Measurements from ENCODE around the gene RPS15.
"Not testable (repeated sequence)": the region's sequence is repeated elsewhere in the genome, so short reads cannot be mapped to it uniquely, and the experiment has no call there.

The RPS15 gene

DNA sequence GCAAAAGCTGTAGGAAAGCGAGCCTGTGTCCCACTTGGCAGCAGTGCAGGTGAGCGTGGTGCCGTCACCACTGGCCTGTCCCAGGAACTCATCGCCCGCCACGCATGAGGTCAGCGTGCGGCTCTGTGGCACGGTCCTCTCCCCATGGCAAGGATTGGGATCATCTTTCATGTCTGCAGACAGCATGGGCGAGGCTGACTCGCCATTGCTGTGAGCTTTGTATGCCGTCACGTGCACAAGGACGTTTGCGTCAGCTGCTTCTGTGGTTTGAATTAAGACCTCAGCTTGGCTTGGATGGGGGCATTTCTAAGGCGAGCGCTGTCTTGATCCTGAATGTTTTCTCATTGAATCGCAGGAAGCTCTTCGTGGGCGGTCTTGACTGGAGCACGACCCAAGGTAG lies 21.1 kb upstream of the RPS15 start:
- Histone ChIP-seq H3K27me3 (ENCODE audit: control insufficient read depth, insufficient read depth, low read length) (no peaks in the 10 kb centered on the region), H3K9ac (ENCODE audit: low read depth, low read length) (peak overlapping the region; percentile 74), H3K9me3 (replicated peaks; ENCODE audit: low read length) (no peaks in the 10 kb centered on the region), H3K4me3 (ENCODE audit: low read length) (peak overlapping the region; percentile 41), H3K36me3 (ENCODE audit: insufficient read depth, low read length) (peaks cover 59% of the 10 kb centered on the region), H3K4me2 (ENCODE audit: low read length) (peak overlapping the region; percentile 67), H3K4me1 (ENCODE audit: control insufficient read depth, insufficient read depth, low read length) (peaks cover 49% of the 10 kb centered on the region)

DNA sequence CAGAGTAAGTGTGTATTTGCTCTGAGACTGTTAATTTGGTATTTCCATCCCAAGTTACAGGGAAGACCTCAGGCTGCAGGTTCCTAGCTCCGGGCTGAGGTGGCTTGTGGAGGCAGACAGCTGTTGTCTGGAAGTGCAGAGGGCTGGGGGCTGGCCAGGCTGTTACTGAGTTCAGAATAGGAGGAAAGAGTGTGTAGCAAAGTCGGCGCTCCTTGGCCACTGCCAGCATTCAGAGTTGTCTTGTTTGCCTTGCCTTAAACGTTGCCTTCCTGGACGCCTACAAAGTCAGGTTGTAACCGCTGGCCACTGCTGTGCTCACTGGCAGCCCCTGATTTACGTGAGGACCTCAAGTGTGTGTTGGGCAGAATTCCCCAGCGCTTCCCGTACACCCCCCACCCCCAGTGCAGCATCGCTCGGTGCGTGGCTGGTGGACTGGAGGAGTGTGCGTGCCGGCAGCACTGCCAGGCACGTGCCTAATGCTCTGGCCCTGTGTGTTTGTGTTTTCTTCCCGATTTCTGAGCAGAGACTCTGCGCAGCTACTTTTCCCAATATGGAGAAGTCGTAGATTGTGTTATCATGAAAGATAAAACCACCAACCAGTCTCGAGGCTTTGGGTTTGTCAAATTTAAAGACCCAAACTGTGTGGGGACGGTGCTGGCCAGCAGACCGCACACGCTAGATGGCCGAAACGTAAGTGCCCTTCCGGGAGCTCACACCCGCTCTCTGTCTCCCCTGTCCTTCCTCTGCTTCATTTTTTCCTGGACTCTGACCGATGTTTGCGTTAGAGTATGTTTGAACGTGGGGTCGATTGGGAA lies 20.3 kb upstream of the RPS15 start:
- peaks cover 62% of the 10 kb centered on the region for H3K36me3 ChIP-seq (ENCODE audit: insufficient read depth, low read length)
- H3K9me3 ChIP-seq (replicated peaks; ENCODE audit: low read length) = no peaks in the 10 kb centered on the region
- peak overlapping the region; percentile 1 for H3K4me3 ChIP-seq (ENCODE audit: low read length)
- peaks cover 45% of the 10 kb centered on the region for H3K4me1 ChIP-seq (ENCODE audit: control insufficient read depth, insufficient read depth, low read length)
- H3K27me3 ChIP-seq (ENCODE audit: control insufficient read depth, insufficient read depth, low read length) = no peaks in the 10 kb centered on the region
- peak overlapping the region; percentile 74 for H3K9ac ChIP-seq (ENCODE audit: low read depth, low read length)
- peak overlapping the region; percentile 67 for H3K4me2 ChIP-seq (ENCODE audit: low read length)

DNA sequence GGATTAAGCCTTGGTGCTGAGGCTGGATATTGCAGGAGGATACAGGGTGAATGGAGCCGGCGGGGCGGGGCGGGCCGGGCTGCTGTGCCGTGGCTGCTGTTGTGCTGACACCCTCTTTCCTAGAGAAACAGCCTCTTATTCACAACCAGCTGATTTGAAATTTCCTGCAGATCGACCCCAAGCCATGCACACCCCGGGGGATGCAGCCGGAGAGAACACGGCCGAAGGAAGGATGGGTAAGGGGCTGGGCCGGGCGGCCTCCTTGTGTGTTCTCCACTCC lies 19.8 kb upstream of the RPS15 start:
- no peak overlapping the region for H3K4me3 ChIP-seq (ENCODE audit: low read length)
- peaks cover 62% of the 10 kb centered on the region for H3K36me3 ChIP-seq (ENCODE audit: insufficient read depth, low read length)
- H3K4me1 ChIP-seq (ENCODE audit: control insufficient read depth, insufficient read depth, low read length) = peaks cover 45% of the 10 kb centered on the region
- no peak overlapping the region for H3K9ac ChIP-seq (ENCODE audit: low read depth, low read length)
- H3K9me3 ChIP-seq (replicated peaks; ENCODE audit: low read length) = no peaks in the 10 kb centered on the region
- H3K4me2 ChIP-seq (ENCODE audit: low read length) = no peak overlapping the region
- no peaks in the 10 kb centered on the region for H3K27me3 ChIP-seq (ENCODE audit: control insufficient read depth, insufficient read depth, low read length)

DNA sequence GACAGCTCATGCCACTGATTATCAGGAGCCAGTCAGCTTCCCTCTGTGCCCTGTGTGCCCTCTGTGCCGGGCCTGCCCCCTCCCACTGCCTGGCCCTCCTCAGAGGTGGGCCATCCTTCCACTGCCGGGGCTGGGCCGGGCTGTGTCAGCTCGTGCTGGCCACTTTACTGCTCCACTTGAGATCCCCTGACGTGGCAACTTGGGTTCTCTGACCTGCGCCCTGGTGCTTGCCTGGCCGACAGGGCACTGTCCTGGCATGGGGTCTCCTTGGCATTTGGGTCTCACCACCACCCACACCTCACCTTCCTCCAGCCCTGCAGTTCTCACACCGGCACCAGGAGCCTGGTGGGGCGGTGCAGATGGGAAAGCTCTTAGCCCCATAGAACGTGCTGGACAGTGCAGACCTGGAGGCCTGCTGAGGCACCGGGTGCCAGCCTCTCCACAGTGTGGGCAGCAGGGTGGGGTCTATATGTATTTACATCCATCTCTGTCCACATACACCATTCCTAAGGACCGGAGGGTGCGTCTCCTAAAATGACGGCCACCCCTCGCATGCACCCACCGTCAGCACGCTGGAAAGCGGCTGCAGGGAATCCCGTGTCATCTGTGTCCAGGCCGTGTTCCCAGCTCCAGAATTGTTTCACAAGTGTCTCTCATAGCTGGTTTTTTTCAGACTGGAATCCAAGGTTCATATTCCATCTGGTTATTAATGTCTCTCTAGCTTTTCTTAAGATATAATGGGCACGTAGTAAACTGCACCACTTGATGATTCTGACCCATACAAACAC lies 19.1 kb upstream of the RPS15 start:
- H3K27me3 ChIP-seq (ENCODE audit: control insufficient read depth, insufficient read depth, low read length) = no peaks in the 10 kb centered on the region
- H3K36me3 ChIP-seq (ENCODE audit: insufficient read depth, low read length) = peaks cover 64% of the 10 kb centered on the region
- no peak overlapping the region for H3K9ac ChIP-seq (ENCODE audit: low read depth, low read length)
- H3K4me3 ChIP-seq (ENCODE audit: low read length) = no peak overlapping the region
- H3K9me3 ChIP-seq (replicated peaks; ENCODE audit: low read length) = no peaks in the 10 kb centered on the region
- H3K4me1 ChIP-seq (ENCODE audit: control insufficient read depth, insufficient read depth, low read length) = peaks cover 45% of the 10 kb centered on the region
- H3K4me2 ChIP-seq (ENCODE audit: low read length) = no peak overlapping the region

DNA sequence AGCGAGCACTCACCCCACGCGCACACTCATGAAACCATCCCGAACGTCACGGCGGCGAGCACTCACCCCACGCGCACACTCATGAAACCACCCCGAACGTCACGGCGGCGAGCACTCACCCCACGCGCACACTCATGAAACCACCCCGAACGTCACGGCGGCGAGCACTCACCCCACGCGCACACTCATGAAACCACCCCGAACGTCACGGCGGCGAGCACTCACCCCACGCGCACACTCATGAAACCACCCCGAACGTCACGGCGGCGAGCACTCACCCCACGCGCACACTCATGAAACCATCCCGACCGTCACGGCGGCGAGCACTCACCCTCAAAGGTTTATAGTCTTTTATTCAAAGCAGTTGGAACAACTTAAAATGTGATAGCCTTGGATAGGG lies 18.1 kb upstream of the RPS15 start:
- H3K27me3 ChIP-seq (ENCODE audit: control insufficient read depth, insufficient read depth, low read length); H3K4me2 ChIP-seq (ENCODE audit: low read length); H3K4me3 ChIP-seq (ENCODE audit: low read length); H3K9me3 ChIP-seq (replicated peaks; ENCODE audit: low read length); H3K9ac ChIP-seq (ENCODE audit: low read depth, low read length): not testable (repeated sequence)
- H3K36me3 ChIP-seq (ENCODE audit: insufficient read depth, low read length) = peaks cover 71% of the 10 kb centered on the region
- peaks cover 41% of the 10 kb centered on the region for H3K4me1 ChIP-seq (ENCODE audit: control insufficient read depth, insufficient read depth, low read length)

DNA sequence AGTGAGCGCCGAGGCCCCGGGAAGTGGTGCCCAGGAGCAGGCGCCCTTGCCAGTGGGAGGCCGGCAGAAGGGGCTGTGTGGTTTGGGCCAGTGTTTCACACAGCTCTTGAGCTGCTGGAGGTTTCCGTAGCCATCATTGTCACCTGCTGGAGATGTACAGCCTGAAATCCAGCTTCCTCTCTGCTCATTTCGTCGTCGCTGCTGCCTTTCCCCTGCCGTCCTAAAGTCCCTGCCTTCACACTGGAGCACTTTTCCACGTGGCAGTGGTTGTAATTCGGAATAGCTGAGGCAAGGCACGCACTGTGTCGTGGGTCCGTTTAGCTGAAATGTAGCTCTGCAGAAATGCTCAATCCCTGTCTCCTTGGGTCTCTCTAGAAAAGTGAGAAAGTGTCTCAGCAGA lies 17.6 kb upstream of the RPS15 start:
- Histone ChIP-seq H3K4me3 (ENCODE audit: low read length) (no peak overlapping the region), H3K9me3 (replicated peaks; ENCODE audit: low read length) (no peaks in the 10 kb centered on the region), H3K9ac (ENCODE audit: low read depth, low read length) (no peak overlapping the region), H3K4me1 (ENCODE audit: control insufficient read depth, insufficient read depth, low read length) (peaks cover 36% of the 10 kb centered on the region), H3K36me3 (ENCODE audit: insufficient read depth, low read length) (peaks cover 76% of the 10 kb centered on the region), H3K27me3 (ENCODE audit: control insufficient read depth, insufficient read depth, low read length) (no peaks in the 10 kb centered on the region), H3K4me2 (ENCODE audit: low read length) (no peak overlapping the region)

DNA sequence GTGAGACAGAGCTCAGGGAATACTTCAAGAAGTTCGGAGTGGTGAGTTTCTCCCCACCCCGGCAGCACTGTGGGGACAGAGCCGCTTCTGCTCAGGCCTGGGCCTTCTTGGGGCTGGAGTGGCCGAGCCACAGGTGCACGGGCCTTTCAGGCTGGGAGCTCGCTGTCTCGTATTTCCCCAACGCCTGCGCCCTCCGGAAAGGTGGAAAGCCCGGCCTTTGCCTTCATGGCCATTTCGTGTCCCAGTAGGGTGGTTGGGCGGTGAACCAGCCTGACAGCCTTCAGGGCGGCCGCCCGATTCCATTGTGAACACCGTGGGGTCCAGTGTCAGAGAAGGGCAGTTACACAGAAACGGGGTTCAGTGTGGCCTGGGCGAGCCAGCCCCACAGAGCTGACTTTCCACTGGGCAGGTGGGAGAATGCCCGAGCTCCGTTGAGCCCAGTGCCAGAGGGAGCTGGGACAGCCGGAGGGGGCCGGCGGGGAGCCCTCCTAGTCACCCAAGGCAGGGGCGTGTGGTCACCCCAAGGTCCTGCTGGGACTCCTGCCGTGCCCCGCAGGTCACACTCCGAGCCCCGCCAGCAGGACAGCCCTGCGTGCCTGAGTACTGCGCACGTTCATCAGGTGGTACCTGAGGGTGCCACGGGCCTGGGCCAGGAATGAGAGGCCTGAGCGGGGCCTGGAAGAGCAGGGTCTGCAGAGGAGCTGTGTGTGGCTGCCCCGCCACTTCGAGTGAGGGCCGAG lies 16.8 kb upstream of the RPS15 start:
- H3K4me1 ChIP-seq (ENCODE audit: control insufficient read depth, insufficient read depth, low read length) = peaks cover 28% of the 10 kb centered on the region
- peaks cover 84% of the 10 kb centered on the region for H3K36me3 ChIP-seq (ENCODE audit: insufficient read depth, low read length)
- H3K9me3 ChIP-seq (replicated peaks; ENCODE audit: low read length) = no peaks in the 10 kb centered on the region
- no peak overlapping the region for H3K4me3 ChIP-seq (ENCODE audit: low read length)
- no peak overlapping the region for H3K9ac ChIP-seq (ENCODE audit: low read depth, low read length)
- H3K27me3 ChIP-seq (ENCODE audit: control insufficient read depth, insufficient read depth, low read length) = no peaks in the 10 kb centered on the region
- no peak overlapping the region for H3K4me2 ChIP-seq (ENCODE audit: low read length)

DNA sequence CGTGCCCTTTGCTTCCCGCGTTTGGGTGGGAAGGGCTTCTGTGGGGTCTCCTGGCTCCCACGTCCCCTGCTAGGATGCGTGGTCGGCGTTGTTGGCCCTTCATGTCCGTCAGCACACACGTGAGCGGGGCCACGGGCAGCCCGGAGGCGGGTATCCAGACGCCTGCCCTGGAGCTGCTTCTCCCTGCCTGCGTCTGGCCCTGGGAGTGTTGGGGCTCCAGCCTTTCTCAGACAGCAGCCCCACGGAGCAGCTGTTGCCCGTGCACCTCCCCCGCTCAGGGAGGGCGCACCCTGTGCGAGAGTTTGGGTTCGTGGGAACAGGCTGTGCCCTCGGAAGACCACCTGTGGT lies 16.3 kb upstream of the RPS15 start:
- peaks cover 89% of the 10 kb centered on the region for H3K36me3 ChIP-seq (ENCODE audit: insufficient read depth, low read length)
- H3K4me3 ChIP-seq (ENCODE audit: low read length) = no peak overlapping the region
- H3K9me3 ChIP-seq (replicated peaks; ENCODE audit: low read length) = no peaks in the 10 kb centered on the region
- no peaks in the 10 kb centered on the region for H3K27me3 ChIP-seq (ENCODE audit: control insufficient read depth, insufficient read depth, low read length)
- no peak overlapping the region for H3K9ac ChIP-seq (ENCODE audit: low read depth, low read length)
- H3K4me1 ChIP-seq (ENCODE audit: control insufficient read depth, insufficient read depth, low read length) = peaks cover 23% of the 10 kb centered on the region
- no peak overlapping the region for H3K4me2 ChIP-seq (ENCODE audit: low read length)

DNA sequence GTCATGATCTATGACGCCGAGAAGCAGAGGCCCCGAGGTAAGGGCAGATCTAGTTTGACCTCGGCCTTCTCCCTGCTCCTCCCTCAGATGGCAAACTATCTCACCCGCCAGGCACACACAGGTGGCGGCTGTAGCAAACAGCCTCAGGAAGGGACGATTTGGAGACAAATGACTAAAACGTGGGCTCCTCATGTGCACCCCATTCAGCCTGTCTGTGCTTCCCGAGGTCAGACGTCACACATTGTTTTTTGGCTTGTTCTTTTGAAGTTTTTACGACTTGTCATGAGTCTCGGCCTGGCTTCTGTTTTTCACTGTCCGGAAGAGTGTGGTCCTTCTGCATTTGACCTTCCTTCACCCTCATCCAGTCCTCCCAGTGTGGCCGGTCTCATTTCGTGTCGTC lies 15.8 kb upstream of the RPS15 start:
- Histone ChIP-seq H3K36me3 (ENCODE audit: insufficient read depth, low read length) (peaks cover 92% of the 10 kb centered on the region), H3K27me3 (ENCODE audit: control insufficient read depth, insufficient read depth, low read length) (no peaks in the 10 kb centered on the region), H3K9me3 (replicated peaks; ENCODE audit: low read length) (no peaks in the 10 kb centered on the region), H3K4me1 (ENCODE audit: control insufficient read depth, insufficient read depth, low read length) (peaks cover 18% of the 10 kb centered on the region), H3K4me2 (ENCODE audit: low read length) (no peak overlapping the region), H3K4me3 (ENCODE audit: low read length) (no peak overlapping the region), H3K9ac (ENCODE audit: low read depth, low read length) (no peak overlapping the region)

DNA sequence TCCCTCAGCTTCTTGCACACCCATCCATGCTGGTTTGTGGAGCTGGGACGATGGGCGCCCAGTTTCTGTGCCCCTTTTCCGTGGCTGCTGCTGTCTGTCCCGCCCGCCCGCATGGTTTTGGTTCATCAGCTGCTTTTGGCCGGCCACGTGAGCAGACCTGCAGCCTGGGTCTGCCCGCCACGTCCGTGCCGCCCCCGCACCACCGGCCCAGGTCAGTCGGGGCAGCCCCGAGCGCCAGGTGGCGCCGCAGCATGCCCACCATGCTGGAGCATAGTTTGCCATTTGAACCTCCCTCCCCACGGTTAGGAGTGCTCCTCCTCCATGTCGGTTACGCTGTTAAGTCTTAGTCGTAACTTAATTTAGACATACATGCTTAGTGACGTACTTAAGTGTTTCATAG lies 15.3 kb upstream of the RPS15 start:
- Histone ChIP-seq H3K36me3 (ENCODE audit: insufficient read depth, low read length) (peaks cover 94% of the 10 kb centered on the region), H3K9ac (ENCODE audit: low read depth, low read length) (no peak overlapping the region), H3K27me3 (ENCODE audit: control insufficient read depth, insufficient read depth, low read length) (no peaks in the 10 kb centered on the region)

DNA sequence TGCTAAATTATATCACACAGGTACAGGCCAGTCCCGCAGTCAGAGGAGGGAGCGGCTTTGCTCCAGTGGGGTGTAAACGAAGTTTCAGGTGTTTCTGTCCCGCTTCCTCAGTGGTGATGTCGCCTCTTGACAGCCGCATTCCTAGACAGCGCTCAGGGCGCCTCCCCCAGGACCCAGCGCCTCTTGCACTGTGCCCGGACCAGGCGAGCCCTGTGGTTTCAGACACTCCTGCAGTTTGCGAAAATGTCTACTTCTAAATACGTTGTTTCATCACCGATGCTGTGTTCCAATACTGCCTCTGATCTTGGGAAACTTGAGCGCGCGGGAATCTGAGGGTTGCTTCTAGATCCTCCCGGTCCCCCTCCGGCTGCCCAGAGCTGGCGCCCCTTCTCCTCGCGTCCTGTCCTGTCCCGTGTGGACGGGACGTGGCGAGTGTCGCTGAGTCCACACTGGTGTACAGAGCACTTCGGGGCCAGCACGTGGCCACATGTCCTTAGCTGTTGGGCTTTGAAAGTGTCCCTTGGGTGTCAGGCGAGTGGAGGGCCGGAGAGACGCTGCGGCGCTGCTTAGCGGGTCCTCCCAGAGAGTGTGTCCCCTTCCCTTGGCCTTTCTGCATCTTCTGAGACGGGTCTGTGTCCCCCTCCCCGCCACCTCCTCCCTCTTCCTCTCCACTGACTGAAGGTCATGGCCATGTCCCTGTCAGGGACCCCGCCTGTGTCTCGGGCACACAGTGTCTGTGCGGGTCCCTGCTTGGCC lies 14.6 kb upstream of the RPS15 start:
- Histone ChIP-seq H3K36me3 (ENCODE audit: insufficient read depth, low read length) (peaks cover 94% of the 10 kb centered on the region), H3K4me1 (ENCODE audit: control insufficient read depth, insufficient read depth, low read length) (peaks cover 10% of the 10 kb centered on the region), H3K4me2 (ENCODE audit: low read length) (no peak overlapping the region), H3K9ac (ENCODE audit: low read depth, low read length) (no peak overlapping the region), H3K27me3 (ENCODE audit: control insufficient read depth, insufficient read depth, low read length) (no peaks in the 10 kb centered on the region), H3K9me3 (replicated peaks; ENCODE audit: low read length) (no peaks in the 10 kb centered on the region), H3K4me3 (ENCODE audit: low read length) (no peak overlapping the region)

More for the DNA sequence above, 15.3 kb upstream of the RPS15 start:
- peaks cover 12% of the 10 kb centered on the region for H3K4me1 ChIP-seq (ENCODE audit: control insufficient read depth, insufficient read depth, low read length)
- H3K9me3 ChIP-seq (replicated peaks; ENCODE audit: low read length) = no peaks in the 10 kb centered on the region
- H3K4me2 ChIP-seq (ENCODE audit: low read length) = no peak overlapping the region
- H3K4me3 ChIP-seq (ENCODE audit: low read length) = no peak overlapping the region

Measured in skeletal muscle satellite cell (primary cell).